GM12878 (cell line): Measurements from ENCODE around the gene ITGA4. TPM values are rescaled to one million over a fixed set of nuclear protein-coding genes. Genes with fewer than 3 reads are reported as not detected.

Experiments used
- ATAC-seq: fragments of 200-7000 bp; cut with Tn5 transposase; 3 replicates; pipeline ENCODE4 v1.9.1; 2020; ENCODE audit warnings: mild to moderate bottlenecking, moderate library complexity
- BruUV-seq: library from RNA; stranded (reverse); fragments of 400-500 nt; replicated peaks from 2 replicates; lab custom pipeline; 2021; lab: Mats Ljungman, UMichigan
- CTCF ChIA-PET: fragments of 300-600 bp; sonication (Branson Sonifier 250); formaldehyde crosslinking; extraction: SDS; loops from one replicate; lab custom pipeline; 2021; ENCODE audit warnings: inconsistent platforms; lab: Yijun Ruan, JAX
- POLR2A ChIA-PET: fragments of 350-600 bp; formaldehyde crosslinking; extraction: SDS; loops from one replicate; lab custom pipeline; 2021; ENCODE audit warnings: inconsistent platforms; lab: Charles Lee
- RAD21 ChIA-PET: fragments of 300-600 bp; sonication (Branson Sonifier 250); formaldehyde crosslinking; loops from one replicate; lab custom pipeline; 2023; ENCODE audit warnings: antibody characterized with exemption; ENCODE audit not compliant: unreplicated experiment; lab: Charles Lee
- SMC1A ChIA-PET: fragments of 300-600 bp; sonication (Branson Sonifier 250); formaldehyde crosslinking; loops from one replicate; lab custom pipeline; 2023; ENCODE audit not compliant: unreplicated experiment, uncharacterized antibody; lab: Charles Lee
- DNase-seq: peaks from one replicate; pipeline ENCODE4 v3.0.0-alpha.2; 2011; ENCODE audit warnings: low read depth, low spot score
- FAIRE-seq: peaks from 3 replicates; lab custom pipeline; 2011; peaks lifted over from hg19 to GRCh38; lab: Jason Lieb, UNC
- H2AFZ ChIP-seq: 2 replicates; pipeline ENCODE4 v1.6.0; 2011; ENCODE audit warnings: low read depth, low read length, control low read depth; ENCODE audit not compliant: control insufficient read depth
- H3K27ac ChIP-seq: 2 replicates; pipeline ENCODE4 v1.5.1; 2011; ENCODE audit warnings: control low read depth; ENCODE audit not compliant: control insufficient read depth, insufficient read depth
- H3K27me3 ChIP-seq, 2 experiments: replicated peaks in 1 of 2; 2 replicates each; pipeline versions ENCODE4 v1.6.0 to v1.6.1; 2011; ENCODE audit warnings: low read length in 1 of 2; ENCODE audit not compliant: control insufficient read depth in 2 of 2, insufficient read depth in 2 of 2
- H3K36me3 ChIP-seq, 2 experiments: 2 replicates each; pipeline ENCODE4 v1.5.1; 2011; ENCODE audit warnings: low read length in 1 of 2; ENCODE audit not compliant: control insufficient read depth in 2 of 2, insufficient read depth in 2 of 2
- H3K4me1 ChIP-seq: 2 replicates; pipeline ENCODE4 v1.6.1; 2011; ENCODE audit warnings: mild to moderate bottlenecking, low read length, moderate library complexity, mixed read lengths; ENCODE audit not compliant: control insufficient read depth, insufficient read depth
- H3K4me2 ChIP-seq: 2 replicates; pipeline ENCODE4 v1.6.0; 2011; ENCODE audit warnings: control low read depth; ENCODE audit not compliant: control insufficient read depth, insufficient read depth
- H3K4me3 ChIP-seq: fragments of 200-600 bp; sonication (generic); 2 replicates; pipeline ENCODE4 v1.5.1; 2016
- H3K79me2 ChIP-seq: 2 replicates; pipeline ENCODE4 v1.6.0; 2011; ENCODE audit warnings: low read length; ENCODE audit not compliant: control insufficient read depth, insufficient read depth
- H3K9ac ChIP-seq: 2 replicates; pipeline ENCODE4 v1.8.0; 2011; ENCODE audit warnings: low read length, control low read depth, mixed read lengths; ENCODE audit not compliant: control insufficient read depth, insufficient read depth
- H3K9me3 ChIP-seq: replicated peaks from 3 replicates; pipeline ENCODE4 v1.5.1; 2011; ENCODE audit warnings: mild to moderate bottlenecking, low read length; ENCODE audit not compliant: control insufficient read depth, insufficient read depth
- H4K20me1 ChIP-seq: 2 replicates; pipeline ENCODE4 v1.6.0; 2011; ENCODE audit not compliant: control insufficient read depth, insufficient read depth
- HDAC6 ChIP-seq: fragments of 200-600 bp; sonication (generic); IDR thresholded peaks from one replicate; pipeline ENCODE4 v1.8.0; 2017; ENCODE audit warnings: antibody characterized with exemption; ENCODE audit not compliant: unreplicated experiment
- KDM1A ChIP-seq: fragments of 200-600 bp; sonication (generic); IDR thresholded peaks from 2 replicates; pipeline ENCODE4 v1.6.1; 2016; ENCODE audit warnings: borderline replicate concordance
- MXI1 ChIP-seq: fragments of 150-350 bp; IDR thresholded peaks from 2 replicates; pipeline ENCODE4 v1.6.1; 2011; ENCODE audit warnings: low read depth, mild to moderate bottlenecking, inconsistent platforms, low read length, improper control_type of control experiment
- MYC ChIP-seq: IDR thresholded peaks from 2 replicates; pipeline ENCODE4 v1.6.1; 2011; ENCODE audit warnings: mild to moderate bottlenecking, low read length, moderate library complexity, inconsistent platforms; ENCODE audit not compliant: insufficient read depth, insufficient replicate concordance, insufficient read length, severe bottlenecking
- NKRF ChIP-seq: fragments of 450-650 bp; conservative IDR thresholded peaks from 2 replicates; pipeline ENCODE4 v1.6.1; 2017; ENCODE audit warnings: mild to moderate bottlenecking, moderate library complexity
- NR2C1 ChIP-seq: fragments of 450-650 bp; IDR thresholded peaks from 2 replicates; pipeline ENCODE4 v1.6.1; 2017; ENCODE audit warnings: antibody characterized with exemption, mild to moderate bottlenecking, moderate library complexity
- PML ChIP-seq: IDR thresholded peaks from 2 replicates; pipeline ENCODE4 v1.6.1; 2012; ENCODE audit warnings: low read length, inconsistent platforms
- POLR2A ChIP-seq: IDR thresholded peaks from 2 replicates; pipeline ENCODE4 v1.6.1; 2011; ENCODE audit warnings: low read depth, mild to moderate bottlenecking, low read length
- SIX5 ChIP-seq: IDR thresholded peaks from 2 replicates; pipeline ENCODE4 v1.6.1; 2011; ENCODE audit warnings: mild to moderate bottlenecking, low read depth, low read length, moderate library complexity; ENCODE audit not compliant: severe bottlenecking
- SP1 ChIP-seq: IDR thresholded peaks from one replicate; pipeline ENCODE4 v1.6.1; 2011; ENCODE audit warnings: low read depth, low read length
- SUZ12 ChIP-seq: fragments of 200-600 bp; sonication (generic); IDR thresholded peaks from one replicate; pipeline ENCODE4 v1.6.1; 2018; ENCODE audit warnings: antibody characterized with exemption, mild to moderate bottlenecking; ENCODE audit not compliant: unreplicated experiment
- ZBTB33 ChIP-seq: fragments of 450-650 bp; IDR thresholded peaks from 2 replicates; pipeline ENCODE4 v1.6.1; 2017; ENCODE audit warnings: mild to moderate bottlenecking
- ZNF207 ChIP-seq: fragments of 450-650 bp; IDR thresholded peaks from 2 replicates; pipeline ENCODE4 v1.6.1; 2014; ENCODE audit warnings: antibody characterized with exemption, mild to moderate bottlenecking, borderline replicate concordance
- ZNF217 ChIP-seq: fragments of 450-650 bp; IDR thresholded peaks from 2 replicates; pipeline ENCODE4 v1.6.1; 2017; ENCODE audit warnings: antibody characterized with exemption, mild to moderate bottlenecking
- ZNF274 ChIP-seq: IDR thresholded peaks from one replicate; pipeline ENCODE4 v1.8.0; 2011; ENCODE audit not compliant: insufficient read length, insufficient read depth
- WGBS: methylation state at CpG from one replicate; pipeline ENCODE4 v1.1.6; 2016; ENCODE audit warnings: low lambda C conversion rate; ENCODE audit not compliant: insufficient replicate concordance, insufficient coverage; ENCODE audit errors: missing lambda C conversion rate; 5-methylcytosine and 5-hydroxymethylcytosine counted together
- in situ Hi-C: fragments of 300-500 bp; cut with MboI; formaldehyde crosslinking; loops from 9 replicates; pipeline ENCODE4 v1.14.3; 2018; ENCODE audit warnings: mixed read lengths
- intact Hi-C: fragments of 100-400 bp; cut with micrococcal nuclease; formaldehyde crosslinking; loops from one replicate; pipeline ENCODE4 v1.14.2; 2022; ENCODE audit not compliant: unreplicated experiment
- polyA plus RNA-seq, 11 experiments: library from polyadenylated mRNA; depleted of rRNA in 4 of 11; unstranded in 6 of 11; stranded (reverse) in 5 of 11; fragments of >200 nt; fragmentation: Nextera tagmentation in 4 of 11; fragmentation: Illumina TruSeq in 1 of 11; extraction: Ambion mirVana in 4 of 11; extraction: Trizol in 1 of 11; gene quantifications; 1 replicate in 1 of 11; 2 replicates in 10 of 11; pipeline versions ENCODE4 v1.2.1 to v1.2.3, GENCODE V29; 2011 to 2016; ENCODE audit warnings: inconsistent platforms in 2 of 11, missing spikeins in 2 of 11, low read depth in 1 of 11
- total RNA-seq, 4 experiments: library from RNA; depleted of rRNA in 3 of 4; stranded (reverse); fragments of >200 nt in 3 of 4; fragmentation: Illumina TruSeq in 1 of 4; extraction: Trizol in 1 of 4; gene quantifications; 2 replicates each; pipeline versions ENCODE4 v1.2.1 to v1.2.3, GENCODE V29; 2013 to 2021

Gene ITGA4
- total and polyA plus RNA-seq, 10 of the 15 experiments (the other 5 are each of a cell fraction or from before 2014, with no cell fraction given) = 12.4 to 87.9 (median 63.5) TPM

- Histone ChIP-seq H2AFZ (no peak overlapping the region), H3K4me3 (no peak overlapping the region), H3K79me2 (peaks cover 83% of the 10 kb centered on the region), H3K9ac (no peak overlapping the region), H3K27ac (no peak overlapping the region), H3K9me3 (no peaks in the 10 kb centered on the region), H4K20me1 (peaks cover 5% of the 10 kb centered on the region; the same call in 1 of the 2 replicates), H3K4me2 (peak overlapping the region; percentile 43), H3K4me1 (peaks cover 21% of the 10 kb centered on the region)
- peak; percentile 18; the same call in 2 of the 3 replicates for ATAC-seq
- BruUV-seq = no TSS peak
- ChIA-PET SMC1A (interaction anchor here (1.0 to 7.1 kb wide), 5 partner anchors 8 to 365 kb away, joined by 3 to 72 read pairs (median 4); no protein-coding TSS in a partner anchor), CTCF (interaction anchor here (1.2 to 2.2 kb wide), 6 partner anchors 13 to 366 kb away, joined by 3 to 12 read pairs (median 6); partner anchors contain the start of gene ITGA4), RAD21 (interaction anchor here (1.2 to 1.8 kb wide), 5 partner anchors 11 to 244 kb away, joined by 3 to 6 read pairs (median 3); no protein-coding TSS in a partner anchor)
- in situ Hi-C loops (no loop called here), intact Hi-C loops (no loop called here)
- WGBS = 76% methylated on average over 3 of the region's 3 CpGs
- FAIRE-seq = no peak
- TF ChIP-seq MXI1 (no peak), ZNF274 (no peak), ZNF207 (no peak), ZBTB33 (no peak), HDAC6 (no peak), SUZ12 (no peak), KDM1A (no peak), NKRF (no peak), MYC (no peak), NR2C1 (no peak), SP1 (no peak), SIX5 (no peak), PML (no peak), POLR2A (no peak), ZNF217 (no peak)
- TF ChIP-seq, all 136 proteins: peak for 0
- POLR2A ChIA-PET = no interaction called here
- H3K27me3 ChIP-seq = no peaks in the 10 kb centered on the region
- peaks cover 0 to 21% of the 10 kb centered on the region in 2 experiments; a peak in 2 of 4 replicates for H3K36me3 ChIP-seq
- no peak for DNase-seq
These were observed 14.0 kb downstream of the ITGA4 start for GRCh38 chr2:181471226-181471625.
